HUES64 (cell line): ENCODE results near the gene MCM7.

Source experiments
- H3K27ac ChIP-seq: 2 replicates; pipeline ENCODE4 v1.7.0; 2013; ENCODE audit warnings: low read depth, low read length, inconsistent platforms
- H3K27me3 ChIP-seq: 2 replicates; pipeline ENCODE4 v1.6.1; 2013; ENCODE audit warnings: mild to moderate bottlenecking, low read length; ENCODE audit not compliant: insufficient read depth
- H3K36me3 ChIP-seq: 2 replicates; pipeline ENCODE4 v1.6.1; 2013; ENCODE audit warnings: mild to moderate bottlenecking, low read length; ENCODE audit not compliant: insufficient read depth
- H3K4me1 ChIP-seq: 2 replicates; pipeline ENCODE4 v1.6.1; 2013; ENCODE audit warnings: mild to moderate bottlenecking, low read length, moderate library complexity; ENCODE audit not compliant: insufficient read depth
- H3K4me3 ChIP-seq: 2 replicates; pipeline ENCODE4 v1.5.1; 2013; ENCODE audit warnings: mild to moderate bottlenecking, low read length, moderate library complexity
- H3K9ac ChIP-seq: 2 replicates; pipeline ENCODE4 v1.6.1; 2013; ENCODE audit warnings: mild to moderate bottlenecking, low read depth, low read length
- H3K9me3 ChIP-seq: 2 replicates; pipeline ENCODE4 v1.6.1; 2013; ENCODE audit warnings: low read depth, low read length; ENCODE audit not compliant: insufficient read depth
- WGBS: fragments of 150-250, 120-280 bp; methylation state at CpG from one replicate; pipeline ENCODE4 v1.1.7; 2013; ENCODE audit warnings: missing lambda C conversion rate; 5-methylcytosine and 5-hydroxymethylcytosine counted together

MCM7 gene

DNA sequence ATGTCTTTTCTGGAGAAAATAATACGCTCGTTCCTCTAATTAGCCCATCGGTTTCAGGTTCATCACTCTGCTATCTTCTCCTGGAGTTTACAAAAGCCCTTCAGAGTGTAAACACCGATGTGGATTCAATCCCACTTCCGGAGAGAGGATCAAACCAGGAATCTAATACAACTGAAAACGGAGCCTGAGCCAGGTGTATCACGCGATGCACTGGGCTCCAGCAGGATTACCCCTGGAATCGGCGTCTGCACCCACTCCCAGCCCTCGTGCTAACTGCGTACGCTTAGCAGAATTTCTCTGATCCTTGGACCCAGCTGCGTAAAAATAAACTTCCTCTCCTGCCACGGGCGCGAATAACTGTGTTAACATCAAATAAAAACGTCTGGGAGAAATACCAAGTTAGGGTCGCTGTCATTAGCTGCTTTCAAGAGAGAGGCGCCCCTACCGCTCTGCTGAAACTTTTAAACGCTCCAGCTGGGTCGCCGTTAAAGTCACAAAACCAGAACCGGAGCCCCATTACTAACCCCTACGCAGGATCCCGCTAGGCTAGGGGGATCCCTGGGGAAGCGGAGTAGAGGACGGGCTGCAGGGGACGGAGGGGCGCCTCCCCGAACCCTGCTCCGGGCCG, 20.2 kb downstream of the MCM7 start:
- peaks cover 5% of the 10 kb centered on the region; the same call in 1 of the 2 replicates for H3K9me3 ChIP-seq
- no peaks in the 10 kb centered on the region for H3K27me3 ChIP-seq
- 2% methylated on average over 31 of the region's 34 CpGs for WGBS
- peaks cover 38% of the 10 kb centered on the region for H3K36me3 ChIP-seq
- peak overlapping the region; percentile 88 for H3K27ac ChIP-seq
- H3K4me1 ChIP-seq = peaks cover 4% of the 10 kb centered on the region
- peak overlapping the region; percentile 98 for H3K9ac ChIP-seq
- H3K4me3 ChIP-seq = peak overlapping the region; percentile 100

DNA sequence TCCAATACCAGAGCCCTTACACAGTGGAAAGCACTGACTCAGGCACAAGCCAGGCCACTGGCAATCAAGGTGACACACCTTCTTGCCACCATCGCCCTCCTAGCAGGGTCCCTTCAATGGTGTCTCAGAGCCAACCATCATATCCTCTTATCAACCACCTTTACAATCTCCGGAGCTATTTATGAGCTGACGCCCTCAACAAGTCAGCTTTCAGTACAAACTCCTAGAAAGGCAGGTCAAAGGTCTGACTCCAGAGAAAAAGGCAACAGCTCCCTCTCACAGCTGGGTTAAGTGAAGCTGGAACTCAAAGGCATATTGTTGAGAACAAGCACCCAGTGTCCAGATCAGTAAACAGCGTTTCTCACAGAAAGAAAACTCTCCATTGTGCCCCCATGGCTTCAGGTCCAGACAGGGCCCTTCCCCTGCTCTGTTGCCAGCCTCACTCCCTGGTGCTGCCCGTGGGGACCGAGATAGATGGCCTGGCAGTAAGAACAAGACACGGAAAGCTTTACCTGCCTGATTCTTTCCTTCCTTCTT, 22.1 kb downstream of the MCM7 start:
- H3K4me1 ChIP-seq = peaks cover 4% of the 10 kb centered on the region
- 95% methylated on average over 7 of the region's 7 CpGs for WGBS
- H3K4me3 ChIP-seq = peak overlapping the region; percentile 100; the same call in 1 of the 2 replicates
- no peak overlapping the region for H3K27ac ChIP-seq
- H3K9ac ChIP-seq = no peak overlapping the region
- no peaks in the 10 kb centered on the region for H3K27me3 ChIP-seq
- H3K36me3 ChIP-seq = peaks cover 57% of the 10 kb centered on the region
- H3K9me3 ChIP-seq = peaks cover 24% of the 10 kb centered on the region; the same call in 1 of the 2 replicates

DNA sequence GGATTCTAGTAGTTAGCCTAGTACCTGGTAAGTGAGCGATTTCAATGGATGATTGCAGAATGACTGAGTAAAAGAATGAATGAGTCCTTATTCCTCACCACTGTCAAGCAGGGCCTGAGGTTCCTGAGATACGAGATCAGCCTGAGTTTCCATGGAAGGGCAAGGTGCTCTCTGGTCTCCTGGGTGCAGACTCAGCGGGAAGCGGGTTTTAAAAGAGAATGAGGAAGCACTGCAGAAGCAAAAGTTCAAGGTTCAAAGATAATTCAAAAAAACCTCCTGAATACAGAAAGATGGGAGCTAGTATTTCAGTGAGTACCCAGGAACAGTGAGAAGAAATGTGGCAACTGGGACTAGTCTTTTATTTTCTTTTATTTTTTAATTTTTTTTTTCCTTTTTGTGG, 24.0 kb downstream of the MCM7 start:
- Histone ChIP-seq H3K9ac (no peak overlapping the region), H3K4me1 (no peaks in the 10 kb centered on the region; the same call in 1 of the 2 replicates), H3K27ac (no peak overlapping the region), H3K4me3 (no peak overlapping the region), H3K9me3 (peaks cover 43% of the 10 kb centered on the region), H3K27me3 (no peaks in the 10 kb centered on the region), H3K36me3 (peaks cover 76% of the 10 kb centered on the region)
- WGBS = 76% methylated on average over 4 of the region's 4 CpGs

DNA sequence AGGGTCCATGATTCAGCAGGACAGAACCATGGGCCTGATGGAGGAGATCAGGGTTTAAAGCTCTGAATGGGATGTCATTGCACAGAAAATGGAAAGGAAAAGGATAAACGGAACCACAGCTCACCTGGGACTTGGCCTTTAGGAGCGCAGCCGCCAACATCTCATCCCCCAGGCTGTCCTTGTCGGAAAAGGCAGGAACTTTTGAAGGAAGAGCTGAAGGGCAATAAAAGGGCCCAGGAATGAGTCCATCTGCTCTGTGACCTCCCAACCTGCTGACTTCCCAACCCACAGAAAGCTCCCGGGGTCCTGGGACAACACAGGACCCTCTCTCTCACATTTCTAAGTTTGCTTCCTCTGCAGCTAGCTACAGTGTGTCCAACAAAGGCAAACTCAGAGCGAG, 25.8 kb downstream of the MCM7 start:
- H3K4me1 ChIP-seq = no peaks in the 10 kb centered on the region; the same call in 1 of the 2 replicates
- no peak overlapping the region for H3K27ac ChIP-seq
- H3K9me3 ChIP-seq = peaks cover 60% of the 10 kb centered on the region
- H3K27me3 ChIP-seq = no peaks in the 10 kb centered on the region
- WGBS = 96% methylated on average over 6 of the region's 6 CpGs
- no peak overlapping the region for H3K9ac ChIP-seq
- no peak overlapping the region for H3K4me3 ChIP-seq
- H3K36me3 ChIP-seq = peaks cover 94% of the 10 kb centered on the region

DNA sequence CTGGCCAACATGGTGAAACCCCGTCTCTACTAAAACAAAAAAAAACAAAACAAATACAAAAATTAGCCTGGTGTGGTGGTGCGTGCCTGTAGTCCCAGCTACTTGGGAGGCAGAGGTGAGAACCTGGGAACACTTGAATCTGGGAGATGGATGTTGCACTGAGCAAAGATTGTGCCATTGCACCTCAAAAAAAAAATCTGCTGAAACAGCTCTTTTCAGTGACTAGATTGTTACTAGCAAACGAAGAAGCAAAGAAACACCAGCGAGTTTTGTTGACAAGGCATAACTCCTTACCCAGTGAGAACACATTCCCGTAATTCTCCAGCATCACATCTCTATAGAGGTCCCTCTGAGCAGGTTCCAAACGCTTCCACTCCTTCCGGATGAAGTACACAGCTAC, 26.4 kb downstream of the MCM7 start:
- H3K27me3 ChIP-seq = no peaks in the 10 kb centered on the region
- H3K4me1 ChIP-seq = no peaks in the 10 kb centered on the region; the same call in 1 of the 2 replicates
- H3K4me3 ChIP-seq = no peak overlapping the region
- WGBS = 96% methylated on average over 6 of the region's 7 CpGs
- no peak overlapping the region for H3K27ac ChIP-seq
- peaks cover 66% of the 10 kb centered on the region for H3K9me3 ChIP-seq
- H3K9ac ChIP-seq = no peak overlapping the region
- H3K36me3 ChIP-seq = peaks cover 96% of the 10 kb centered on the region

DNA sequence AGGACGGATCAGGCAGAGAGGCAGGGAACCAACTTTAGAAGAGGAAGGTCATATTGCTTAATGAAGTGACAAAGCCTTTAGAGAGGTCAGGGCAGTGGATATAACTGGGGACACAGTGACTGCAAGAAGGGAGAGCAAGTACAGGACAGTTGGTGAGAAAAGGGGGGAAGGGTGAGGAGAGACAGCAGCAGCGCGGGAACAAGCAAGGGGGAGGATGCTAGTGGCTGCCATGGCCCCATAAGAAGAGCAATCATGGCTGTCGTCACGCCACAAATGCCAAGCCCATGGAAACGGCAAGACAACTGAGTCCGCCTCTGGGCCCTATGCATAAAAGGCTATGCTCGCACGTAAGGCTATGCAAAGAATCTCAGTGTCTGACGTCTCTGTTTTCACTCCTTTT, 28.7 kb downstream of the MCM7 start:
- H3K27ac ChIP-seq = no peak overlapping the region
- peaks cover 85% of the 10 kb centered on the region for H3K36me3 ChIP-seq
- no peak overlapping the region for H3K9ac ChIP-seq
- 97% methylated on average over 10 of the region's 10 CpGs for WGBS
- no peak overlapping the region for H3K4me3 ChIP-seq
- H3K27me3 ChIP-seq = no peaks in the 10 kb centered on the region
- H3K4me1 ChIP-seq = no peaks in the 10 kb centered on the region
- peaks cover 72% of the 10 kb centered on the region for H3K9me3 ChIP-seq

DNA sequence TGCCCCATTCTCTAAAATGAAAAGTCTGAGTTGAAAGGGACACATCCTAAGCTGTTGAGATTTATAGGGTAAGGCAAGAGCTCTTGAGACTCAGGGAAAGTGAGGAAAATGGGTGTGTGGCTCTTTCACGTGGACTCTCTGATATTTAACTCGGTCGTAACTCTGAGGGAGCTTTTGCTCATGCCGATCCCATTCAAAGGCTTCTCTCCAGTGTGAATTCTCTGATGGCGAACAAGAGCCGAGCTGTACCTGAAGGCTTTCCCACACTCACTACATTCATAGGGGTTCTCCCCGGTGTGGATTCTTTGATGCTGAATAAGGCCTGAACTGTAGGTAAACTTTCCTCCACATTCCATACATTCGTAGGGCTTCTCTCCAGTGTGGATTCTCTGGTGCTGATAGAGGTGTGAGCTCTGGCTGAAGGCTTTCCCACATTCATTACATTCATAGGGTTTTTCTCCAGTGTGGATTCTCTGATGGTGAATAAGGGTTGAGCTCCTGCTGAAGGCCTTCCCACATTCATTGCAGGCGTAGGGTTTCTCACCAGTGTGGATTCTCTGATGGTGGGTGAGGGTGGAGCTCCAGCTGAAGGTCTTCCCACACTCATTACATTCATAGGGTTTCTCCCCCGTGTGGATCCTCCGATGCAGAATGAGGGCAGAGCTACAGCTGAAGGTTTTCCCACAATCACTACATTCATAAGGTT, 30.0 kb downstream of the MCM7 start:
- 97% methylated on average over 10 of the region's 11 CpGs for WGBS
- Histone ChIP-seq H3K4me1 (no peaks in the 10 kb centered on the region), H3K4me3 (no peak overlapping the region), H3K36me3 (peaks cover 73% of the 10 kb centered on the region), H3K9me3 (peaks cover 68% of the 10 kb centered on the region), H3K9ac (no peak overlapping the region), H3K27ac (no peak overlapping the region), H3K27me3 (no peaks in the 10 kb centered on the region)

DNA sequence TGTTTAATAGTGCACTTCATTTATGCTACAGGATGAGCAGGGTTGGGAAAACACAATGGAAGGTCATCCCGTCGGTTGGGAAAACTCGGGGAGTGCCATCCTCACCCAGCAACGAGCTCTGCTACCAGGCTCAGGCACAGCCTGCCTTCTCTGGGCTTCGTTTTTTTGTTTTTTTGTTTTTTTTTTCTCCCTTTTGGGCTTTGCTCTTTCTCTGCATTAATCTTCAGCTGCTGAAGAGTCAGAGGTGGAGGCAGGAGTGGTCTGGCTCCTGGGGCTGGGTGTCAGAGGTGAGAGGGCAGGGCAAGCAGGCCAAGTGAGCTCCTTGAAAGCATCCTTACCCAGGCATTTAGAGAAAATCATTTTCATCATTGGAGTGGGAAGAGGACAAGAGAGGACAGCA, 31.2 kb downstream of the MCM7 start:
- Histone ChIP-seq H3K4me3 (no peak overlapping the region), H3K4me1 (no peaks in the 10 kb centered on the region), H3K27ac (no peak overlapping the region), H3K36me3 (peaks cover 69% of the 10 kb centered on the region), H3K9ac (no peak overlapping the region), H3K27me3 (no peaks in the 10 kb centered on the region), H3K9me3 (peaks cover 57% of the 10 kb centered on the region)
- 98% methylated on average over 5 of the region's 5 CpGs for WGBS

DNA sequence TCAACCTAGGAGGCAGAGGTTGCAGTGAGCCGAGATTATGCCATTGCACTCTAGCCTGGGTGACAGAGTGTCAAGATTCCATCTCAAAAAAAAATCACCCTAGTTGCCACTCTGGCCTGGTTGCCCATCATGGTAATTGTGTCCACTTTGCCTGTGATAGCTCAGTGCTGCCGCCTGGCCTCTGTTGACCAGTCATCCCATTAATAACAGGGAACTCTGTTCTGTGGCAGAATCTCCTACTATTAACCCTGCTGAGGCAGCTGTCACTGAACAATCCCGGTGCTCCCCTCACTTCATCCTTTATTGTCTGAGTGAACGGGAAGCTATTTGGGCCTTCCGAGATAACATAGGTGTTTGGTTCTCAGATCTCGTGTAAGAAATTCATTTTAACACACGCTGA, 34.2 kb downstream of the MCM7 start:
- H3K4me1 ChIP-seq = no peaks in the 10 kb centered on the region
- H3K27me3 ChIP-seq = no peaks in the 10 kb centered on the region
- H3K27ac ChIP-seq = no peak overlapping the region
- peaks cover 61% of the 10 kb centered on the region for H3K36me3 ChIP-seq
- peaks cover 27% of the 10 kb centered on the region for H3K9me3 ChIP-seq
- 93% methylated on average over 7 of the region's 7 CpGs for WGBS
- no peak overlapping the region for H3K9ac ChIP-seq
- H3K4me3 ChIP-seq = no peak overlapping the region

DNA sequence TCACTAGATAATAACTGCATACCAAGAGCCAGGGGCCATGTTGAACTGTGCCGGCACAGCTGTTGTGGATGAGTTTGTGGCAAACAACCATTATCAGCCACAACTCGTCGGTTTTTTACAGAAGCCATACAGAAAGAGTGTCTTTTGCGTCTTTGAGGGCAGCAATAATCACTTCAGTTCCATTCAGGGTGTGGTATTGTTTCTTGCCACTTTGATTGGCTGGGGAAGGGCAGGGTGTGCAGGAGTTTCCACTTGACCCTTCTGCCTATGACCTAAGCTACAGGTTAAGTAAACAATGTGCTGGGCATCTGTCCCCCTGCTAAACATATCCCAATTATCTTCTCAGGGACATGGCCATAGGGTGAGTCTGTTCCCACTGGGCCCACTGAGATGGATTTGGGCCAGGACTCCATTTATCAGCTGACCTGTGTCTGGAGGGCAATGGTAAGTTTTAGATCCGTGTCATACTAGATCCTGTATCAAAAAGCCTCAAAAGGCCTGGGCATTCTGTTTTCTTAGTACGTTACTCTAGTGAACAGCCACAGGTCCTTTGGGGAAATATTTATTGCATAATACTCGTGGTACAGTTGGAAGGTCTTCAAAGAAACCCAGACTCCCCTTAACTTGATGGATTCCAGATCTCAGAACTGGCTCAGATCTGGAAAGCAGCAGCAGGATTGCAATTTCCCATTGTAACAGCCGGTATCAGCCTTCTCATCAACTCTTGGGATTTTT, 35.6 kb downstream of the MCM7 start:
- Histone ChIP-seq H3K27me3 (no peaks in the 10 kb centered on the region), H3K9ac (no peak overlapping the region), H3K4me3 (no peak overlapping the region), H3K36me3 (peaks cover 58% of the 10 kb centered on the region), H3K9me3 (peaks cover 14% of the 10 kb centered on the region), H3K27ac (no peak overlapping the region), H3K4me1 (no peaks in the 10 kb centered on the region)
- 91% methylated on average over 8 of the region's 8 CpGs for WGBS

DNA sequence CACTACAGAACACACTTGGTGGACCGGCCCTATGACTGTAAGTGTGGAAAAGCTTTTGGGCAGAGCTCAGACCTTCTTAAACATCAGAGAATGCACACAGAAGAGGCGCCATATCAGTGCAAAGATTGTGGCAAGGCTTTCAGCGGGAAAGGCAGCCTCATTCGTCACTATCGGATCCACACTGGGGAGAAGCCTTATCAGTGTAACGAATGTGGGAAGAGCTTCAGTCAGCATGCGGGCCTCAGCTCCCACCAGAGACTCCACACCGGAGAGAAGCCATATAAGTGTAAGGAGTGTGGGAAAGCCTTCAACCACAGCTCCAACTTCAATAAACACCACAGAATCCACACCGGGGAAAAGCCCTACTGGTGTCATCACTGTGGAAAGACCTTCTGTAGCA, 37.0 kb downstream of the MCM7 start:
- H3K27ac ChIP-seq = no peak overlapping the region
- H3K4me1 ChIP-seq = no peaks in the 10 kb centered on the region
- 94% methylated on average over 8 of the region's 9 CpGs for WGBS
- H3K9me3 ChIP-seq = 0 out of 2 replicates have a peak, but pooled peaks cover 1% of the 10 kb centered on the region
- no peaks in the 10 kb centered on the region for H3K27me3 ChIP-seq
- H3K4me3 ChIP-seq = no peak overlapping the region
- H3K36me3 ChIP-seq = peaks cover 54% of the 10 kb centered on the region
- no peak overlapping the region for H3K9ac ChIP-seq
